Activated T-helper 1 cell treated with anti-CD3 and anti-CD28 coated beads, Interleukin-12 subunit alpha, Interleukin-12 subunit beta, Interleukin-2, Interleukin-4 antibody, amounts not matched to agents 30 ng/mL and 10 ng/mL and 1 ng/mL, durations not matched to agents 14 hours and 24 hours and 36 hours (primary cell): Measurements from ENCODE around the gene GLIPR1L2. TPM values are rescaled to one million over a fixed set of nuclear protein-coding genes. Genes with fewer than 3 reads are reported as not detected.

Experiments
- total RNA-seq: library from RNA; stranded (reverse); gene quantifications from 2 replicates; pipeline ENCODE4 v1.2.3, GENCODE V29; 2022

Gene GLIPR1L2
- total RNA-seq, 1 donor from 2014 or later: not detected

Other genes with a start within 250 kb of the GLIPR1L2 start
- not detected in 2 replicates for gene KCNC2, start 181.2 kb upstream of the GLIPR1L2 start, total RNA-seq
- 1.1 and 1.2 TPM in 2 replicates for gene CAPS2, start 60.8 kb upstream of the GLIPR1L2 start, total RNA-seq
- gene GLIPR1L1, start 56.4 kb upstream of the GLIPR1L2 start, total RNA-seq: not detected in 2 replicates
- gene GLIPR1, start 89.7 kb downstream of the GLIPR1L2 start, total RNA-seq: 7.3 and 7.6 TPM in 2 replicates
- 130 and 137 TPM in 2 replicates for gene KRR1, start 120.5 kb downstream of the GLIPR1L2 start, total RNA-seq